IMR-90 (cell line): ENCODE measurements around the gene STRC. TPM values are rescaled to one million over a fixed set of nuclear protein-coding genes. Genes with fewer than 3 reads are reported as not detected.

ENCODE experiments used
- microRNA-seq, 2 experiments: library from miRNA; stranded (forward) in 1 of 2; unstranded in 1 of 2; fragments of 10-50 nt in 1 of 2; fragments of <30 nt in 1 of 2; gene quantifications in 1 of 2; microRNA quantifications in 1 of 2; one replicate each; pipeline versions ENCODE3 to v1.1.0; 2013 to 2020; ENCODE audit not compliant: insufficient read depth in 1 of 2, insufficient read length in 1 of 2, unreplicated experiment in 1 of 2
- polyA plus RNA-seq, 3 experiments: library from polyadenylated mRNA; depleted of rRNA; stranded (reverse); fragments of >200 nt; gene quantifications; 2 replicates each; pipeline ENCODE4 v1.2.3, GENCODE V29; 2012; ENCODE audit warnings: low replicate concordance in 1 of 3
- small RNA-seq, 5 experiments: library from RNA; depleted of rRNA; stranded (forward); fragments of <200 nt; gene quantifications; one replicate each; pipeline ENCODE3, GENCODE V24; 2012
- total RNA-seq: library from RNA; depleted of rRNA; stranded (reverse); fragments of >200 nt; gene quantifications from 2 replicates; pipeline ENCODE4 v1.2.3, GENCODE V29; 2012; rRNA removed

STRC gene
- total and polyA plus RNA-seq, 2 of the 4 experiments (the other 2 are of a cell fraction): not detected

Small RNAs within 50 kb of the gene (microRNA-seq; reads per million reads assigned to microRNA genes)
- not detected for gene PDIA3P2 (ENCODE audit: insufficient read depth, insufficient read length)
- not detected for gene RNU6-554P (ENCODE audit: insufficient read depth, insufficient read length)
- not detected for gene RNU6-610P (ENCODE audit: insufficient read depth, insufficient read length)

Small RNAs within 50 kb of the gene (small RNA-seq; reads per million reads assigned to genes)
- gene PDIA3P2 (0 reads per million in 5 experiments), gene RNU6-554P (0 to 1.2 (median 0.08) reads per million in 5 experiments), gene RNU6-610P (0 reads per million in 5 experiments)

Other genes with a start within 250 kb of the STRC start
- 8.6 and 9.4 TPM in 2 replicates for gene ZSCAN29, start 247.8 kb downstream of the STRC start, total RNA-seq
- gene ZSCAN29, start 247.8 kb downstream of the STRC start, polyA plus RNA-seq (2012; rRNA removed): 5.6 and 6.8 TPM in 2 replicates
- 11.9 and 12.7 TPM in 2 replicates for gene TUBGCP4, start 247.7 kb downstream of the STRC start, total RNA-seq
- 7.7 and 7.9 TPM in 2 replicates for gene TUBGCP4, start 247.7 kb downstream of the STRC start, polyA plus RNA-seq (2012; rRNA removed)
- gene TP53BP1, start 125.6 kb downstream of the STRC start, total RNA-seq: 64.5 and 73.9 TPM in 2 replicates
- gene TP53BP1, start 125.6 kb downstream of the STRC start, polyA plus RNA-seq (2012; rRNA removed): 33.9 and 36.3 TPM in 2 replicates
- gene MAP1A, start 101.2 kb downstream of the STRC start, total RNA-seq: 47.2 and 48.2 TPM in 2 replicates
- gene MAP1A, start 101.2 kb downstream of the STRC start, polyA plus RNA-seq (2012; rRNA removed): 28.7 and 31.3 TPM in 2 replicates
- 10.0 and 12.7 TPM in 2 replicates for gene PPIP5K1, start 28.6 kb downstream of the STRC start, total RNA-seq
- gene PPIP5K1, start 28.6 kb downstream of the STRC start, polyA plus RNA-seq (2012; rRNA removed): 14.2 and 15.2 TPM in 2 replicates
- not detected in 2 replicates for gene CKMT1B, start 24.8 kb downstream of the STRC start, total RNA-seq
- gene CKMT1B, start 24.8 kb downstream of the STRC start, polyA plus RNA-seq (2012; rRNA removed): 0.07 TPM in 1 of 2 replicates, not detected in the other
- 0.28 and 11.3 TPM in 2 replicates for gene CATSPER2, start 30.0 kb upstream of the STRC start, total RNA-seq
- 0.41 and 0.85 TPM in 2 replicates for gene CATSPER2, start 30.0 kb upstream of the STRC start, polyA plus RNA-seq (2012; rRNA removed)
- gene CKMT1A, start 75.1 kb upstream of the STRC start, total RNA-seq: not detected in 2 replicates
- gene CKMT1A, start 75.1 kb upstream of the STRC start, polyA plus RNA-seq (2012; rRNA removed): not detected in 2 replicates
- 103 and 155 TPM in 2 replicates for gene PDIA3, start 127.6 kb upstream of the STRC start, total RNA-seq
- 396 and 980 TPM in 2 replicates for gene PDIA3, start 127.6 kb upstream of the STRC start, polyA plus RNA-seq (2012; rRNA removed)
- 1.6 and 1.7 TPM in 2 replicates for gene ELL3, start 158.2 kb upstream of the STRC start, total RNA-seq
- gene ELL3, start 158.2 kb upstream of the STRC start, polyA plus RNA-seq (2012; rRNA removed): 1.2 and 1.3 TPM in 2 replicates
- gene SERF2, start 173.5 kb upstream of the STRC start, total RNA-seq: 157 and 526 TPM in 2 replicates
- 2,187 and 2,655 TPM in 2 replicates for gene SERF2, start 173.5 kb upstream of the STRC start, polyA plus RNA-seq (2012; rRNA removed)
- under 0.01 TPM in 1 of 2 replicates, not detected in the other for gene SERINC4, start 181.4 kb upstream of the STRC start, total RNA-seq
- gene SERINC4, start 181.4 kb upstream of the STRC start, polyA plus RNA-seq (2012; rRNA removed): 0.09 TPM in 1 of 2 replicates, not detected in the other
- 1.4 and 5.3 TPM in 2 replicates for gene HYPK, start 181.8 kb upstream of the STRC start, total RNA-seq
- gene HYPK, start 181.8 kb upstream of the STRC start, polyA plus RNA-seq (2012; rRNA removed): 7.2 and 9.1 TPM in 2 replicates
- gene MFAP1, start 205.9 kb upstream of the STRC start, total RNA-seq: 28.5 and 32.2 TPM in 2 replicates
- gene MFAP1, start 205.9 kb upstream of the STRC start, polyA plus RNA-seq (2012; rRNA removed): 20.8 and 21.6 TPM in 2 replicates
- 25.8 and 28.9 TPM in 2 replicates for gene WDR76, start 208.2 kb upstream of the STRC start, total RNA-seq
- 4.7 and 4.8 TPM in 2 replicates for gene WDR76, start 208.2 kb upstream of the STRC start, polyA plus RNA-seq (2012; rRNA removed)